Thoracic aorta (tissue), 2 donors: ENCODE results near the gene PCGF3. TPM values are rescaled to one million over a fixed set of nuclear protein-coding genes. Genes with fewer than 3 reads are reported as not detected.
"Not testable (repeated sequence)": the region's sequence is repeated elsewhere in the genome, so short reads cannot be mapped to it uniquely, and the experiment has no call there.

Experiments used
- ATAC-seq: fragments of 150-250 bp; one replicate; pipeline ENCODE4 v1.8.0; 2017; ENCODE audit warnings: low read depth; ENCODE audit not compliant: insufficient number of reproducible peaks, low FRiP score
- DNase-seq: peaks from one replicate; pipeline ENCODE4 v3.0.0-alpha.2; 2020; ENCODE audit warnings: low spot score
- H3K27ac ChIP-seq, 2 donors: fragments of 200-600 bp; sonication (generic); 1 replicate in 1 of 2; 2 replicates in 1 of 2; pipeline ENCODE4 v1.5.1; 2016; ENCODE audit warnings: mild to moderate bottlenecking in 2 of 2, moderate library complexity in 2 of 2
- H3K27me3 ChIP-seq: fragments of 200-600 bp; sonication (generic); replicated peaks from 2 replicates; pipeline ENCODE4 v1.6.0; 2016; ENCODE audit warnings: mild to moderate bottlenecking; ENCODE audit not compliant: insufficient read depth
- H3K36me3 ChIP-seq: fragments of 200-600 bp; sonication (generic); one replicate; pipeline ENCODE4 v1.5.1; 2016
- H3K4me1 ChIP-seq, 2 donors: fragments of 200-600 bp; sonication (generic); 1 replicate in 1 of 2; 2 replicates in 1 of 2; pipeline versions ENCODE4 v1.5.1 to v1.6.0; 2016; ENCODE audit warnings: low read depth in 2 of 2, mild to moderate bottlenecking in 1 of 2; ENCODE audit not compliant: control insufficient read depth in 1 of 2
- H3K4me3 ChIP-seq: fragments of 200-600 bp; sonication (generic); 2 replicates; pipeline ENCODE4 v1.5.1; 2016; ENCODE audit warnings: mild to moderate bottlenecking
- H3K9me3 ChIP-seq: fragments of 200-600 bp; sonication (generic); 2 replicates; pipeline ENCODE4 v1.5.1; 2016
- CTCF ChIP-seq: fragments of 200-600 bp; sonication (generic); IDR thresholded peaks from one replicate; pipeline ENCODE4 v1.5.1; 2019; ENCODE audit warnings: antibody characterized with exemption
- total RNA-seq, 2 donors: library from RNA; depleted of rRNA; stranded (reverse); fragments of >200 nt; gene quantifications; one replicate each; pipeline versions ENCODE4 v1.1.0 to v1.2.3, GENCODE V29; 2016

Gene PCGF3
- total RNA-seq, 2 donors from 2014 or later: 50.4 to 83.2 TPM

GRCh38 chr4:702618-703048 lies 3.0 kb upstream of the PCGF3 start:
- TF ChIP-seq CTCF: no peak
- DNase-seq: no peak

GRCh38 chr4:703336-704197 lies 2.1 kb upstream of the PCGF3 start:
- peaks cover 20 to 27% of the 10 kb centered on the region in 2 donors for H3K4me1 ChIP-seq
- no peaks in the 10 kb centered on the region for H3K9me3 ChIP-seq
- ATAC-seq (no peak), DNase-seq (no peak)
- TF ChIP-seq CTCF: no peak
- H3K27me3 ChIP-seq: no peaks in the 10 kb centered on the region
- no peak overlapping the region for H3K4me3 ChIP-seq
- no peak overlapping the region for H3K27ac ChIP-seq
- H3K36me3 ChIP-seq: no peaks in the 10 kb centered on the region

More at GRCh38 chr4:702618-703048, 3.0 kb upstream of the PCGF3 start:
- no peak overlapping the region for H3K4me3 ChIP-seq
- no peak overlapping the region for H3K27ac ChIP-seq
- no peaks in the 10 kb centered on the region for H3K36me3 ChIP-seq
- H3K27me3 ChIP-seq: no peaks in the 10 kb centered on the region
- no peak for ATAC-seq
- H3K9me3 ChIP-seq: no peaks in the 10 kb centered on the region
- peaks cover 10 to 18% of the 10 kb centered on the region in 2 donors for H3K4me1 ChIP-seq

GRCh38 chr4:704198-704891 lies 1.3 kb upstream of the PCGF3 start:
- Histone ChIP-seq H3K27ac (no peak overlapping the region), H3K36me3 (no peaks in the 10 kb centered on the region), H3K27me3 (no peaks in the 10 kb centered on the region), H3K9me3 (no peaks in the 10 kb centered on the region), H3K4me1 (peaks cover 21 to 35% of the 10 kb centered on the region in 2 donors), H3K4me3 (no peak overlapping the region)
- no peak for TF ChIP-seq CTCF
- ATAC-seq (no peak), DNase-seq (no peak)

GRCh38 chr4:704971-705277 lies 708 bp upstream of the PCGF3 start:
- ATAC-seq (no peak), DNase-seq (no peak)
- no peaks in the 10 kb centered on the region for H3K9me3 ChIP-seq
- peaks cover 21 to 35% of the 10 kb centered on the region in 2 donors for H3K4me1 ChIP-seq
- peak overlapping the region; percentile 100 for H3K4me3 ChIP-seq
- no peak for TF ChIP-seq CTCF
- no peaks in the 10 kb centered on the region for H3K27me3 ChIP-seq
- H3K36me3 ChIP-seq: no peaks in the 10 kb centered on the region
- no peak overlapping the region for H3K27ac ChIP-seq

GRCh38 chr4:706083-706633 lies 526 bp downstream of the PCGF3 start:
- H3K27me3 ChIP-seq, ATAC-seq, H3K9me3 ChIP-seq, DNase-seq, H3K36me3 ChIP-seq: not testable (repeated sequence)
- Histone ChIP-seq H3K4me3 (peak overlapping the region; percentile 100), H3K27ac (peak overlapping the region; percentile 70 to 80), H3K4me1 (peaks cover 21 to 35% of the 10 kb centered on the region in 2 donors)
